CD4-positive, alpha-beta T cell treated with Interleukin-15 for 1 hour (primary cell): Measurements from ENCODE around the gene AQP3.
"Not testable (repeated sequence)": the region's sequence is repeated elsewhere in the genome, so short reads cannot be mapped to it uniquely, and the experiment has no call there.

ENCODE experiments used
- DNase-seq: peaks from one replicate; pipeline ENCODE4 v3.0.0-alpha.2; 2020

The AQP3 gene

GRCh38 chr9:33464045-33464636 lies 16.7 kb upstream of the AQP3 start:
- no peak for DNase-seq

GRCh38 chr9:33463151-33463550 lies 15.8 kb upstream of the AQP3 start:
- DNase-seq = no peak

GRCh38 chr9:33461492-33461891 lies 14.1 kb upstream of the AQP3 start:
- no peak for DNase-seq

- no peak for DNase-seq
These were observed 13.5 kb upstream of the AQP3 start for GRCh38 chr9:33460854-33461253.

GRCh38 chr9:33459115-33459514 lies 11.7 kb upstream of the AQP3 start:
- no peak for DNase-seq

GRCh38 chr9:33458444-33458843 lies 11.1 kb upstream of the AQP3 start:
- DNase-seq = peak; percentile 70

- no peak for DNase-seq
These were observed 8.6 kb upstream of the AQP3 start for GRCh38 chr9:33455945-33456344.

GRCh38 chr9:33455456-33455855 lies 8.1 kb upstream of the AQP3 start:
- not testable (repeated sequence) for DNase-seq

GRCh38 chr9:33454661-33455026 lies 7.3 kb upstream of the AQP3 start:
- DNase-seq = not testable (repeated sequence)

GRCh38 chr9:33453999-33454660 lies 6.7 kb upstream of the AQP3 start:
- DNase-seq = no peak

GRCh38 chr9:33453286-33453860 lies 6.0 kb upstream of the AQP3 start:
- DNase-seq = no peak

GRCh38 chr9:33452828-33453271 lies 5.5 kb upstream of the AQP3 start:
- DNase-seq = peak; percentile 30

GRCh38 chr9:33450621-33451146 lies 3.3 kb upstream of the AQP3 start:
- no peak for DNase-seq

- no peak for DNase-seq
These were observed 2.3 kb upstream of the AQP3 start for GRCh38 chr9:33449715-33450114.

GRCh38 chr9:33447799-33448553 lies 583 bp upstream of the AQP3 start:
- DNase-seq = no peak

GRCh38 chr9:33446240-33446945 lies 1.0 kb downstream of the AQP3 start:
- peak; percentile 37 for DNase-seq

GRCh38 chr9:33445389-33446239 lies 1.8 kb downstream of the AQP3 start:
- DNase-seq = peak; percentile 26

GRCh38 chr9:33443464-33444154 lies 3.8 kb downstream of the AQP3 start:
- no peak for DNase-seq

- DNase-seq = no peak
These were observed 4.3 kb downstream of the AQP3 start for GRCh38 chr9:33443047-33443446.

- no peak for DNase-seq
These were observed 5.3 kb downstream of the AQP3 start for GRCh38 chr9:33442125-33442524.

- DNase-seq = no peak
These were observed 6.8 kb downstream of the AQP3 start for GRCh38 chr9:33440609-33441008.
